ENCODE data around the gene IFNL2.
"Not testable (repeated sequence)": the region's sequence is repeated elsewhere in the genome, so short reads cannot be mapped to it uniquely, and the experiment has no call there.

IFNL2 gene

DNA sequence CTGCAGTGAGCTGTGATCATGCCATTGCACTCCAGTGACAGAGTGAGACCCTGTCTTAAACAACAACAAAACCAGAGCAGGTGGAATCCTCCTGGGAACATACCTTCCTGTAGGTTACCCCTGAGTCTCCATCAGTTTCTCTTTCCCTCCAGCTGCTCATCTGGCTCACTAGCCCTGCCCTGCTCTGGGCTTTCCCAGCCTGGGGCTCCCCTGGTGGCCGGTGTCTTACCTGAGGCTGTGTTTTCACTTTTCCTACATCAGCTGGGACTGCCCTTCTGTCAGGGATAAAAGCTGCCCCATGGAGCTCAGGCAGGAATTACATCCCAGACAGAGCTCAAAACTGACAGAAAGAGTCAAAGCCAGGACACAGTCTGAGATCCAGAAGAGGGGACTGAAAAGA is at the start of gene IFNL2:
Gene IFNL2, plus strand, starts transcription at position 312 of the 400 bp plus-strand sequence. CDS start 173 bp downstream, outside the sequence.
- DNase-seq (ENCODE audit: low read depth in 2 of 2) = not testable (repeated sequence)

DNA sequence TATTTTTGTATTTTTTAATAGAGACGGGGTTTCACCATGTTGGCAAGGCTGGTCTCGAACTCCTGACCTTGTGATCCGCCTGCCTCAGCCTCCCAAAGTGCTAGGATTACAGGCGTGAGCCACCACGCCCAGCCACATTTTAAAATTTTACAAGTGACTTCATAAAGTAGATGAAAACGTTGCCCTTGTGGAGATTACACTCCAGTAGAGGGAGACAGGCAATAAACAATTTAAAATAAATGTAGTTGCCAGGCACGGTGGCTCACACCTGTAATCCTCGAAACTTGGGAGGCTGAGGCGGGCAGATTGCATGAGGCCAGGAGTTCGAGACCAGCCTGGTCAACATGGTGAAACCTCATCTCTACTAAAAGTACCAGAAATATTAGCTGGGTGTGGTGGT is 49.1 kb upstream of the IFNL2 start:
- not testable (repeated sequence) for DNase-seq (ENCODE audit: low read depth in 2 of 2)

DNA sequence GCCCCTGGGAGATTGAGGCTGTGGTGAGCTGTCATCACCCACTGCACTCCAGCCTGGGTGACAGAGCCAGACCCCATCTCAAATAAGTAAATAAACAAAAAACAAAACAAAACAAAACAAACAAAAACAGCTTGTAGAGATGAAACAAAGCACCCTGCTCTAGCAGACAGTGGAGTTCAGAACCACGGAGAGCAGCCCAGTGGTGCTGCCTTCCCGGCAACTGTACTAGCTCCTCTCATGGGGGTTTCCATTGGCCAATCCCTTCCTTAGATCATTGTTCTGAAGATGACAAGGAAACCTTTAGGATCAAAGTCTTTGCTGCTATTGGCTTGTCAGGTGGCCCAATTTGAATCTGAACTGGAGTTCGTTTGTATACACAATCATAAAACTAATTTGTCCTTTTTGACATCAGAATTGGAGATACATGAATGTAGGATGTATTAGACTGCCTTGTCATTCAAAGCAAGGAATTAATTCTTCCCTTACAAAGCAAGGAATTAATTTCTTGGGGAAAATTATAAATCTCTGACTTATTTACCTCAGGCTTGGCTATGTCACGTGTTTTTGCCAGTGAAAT is 44.4 kb upstream of the IFNL2 start:
- no peak for DNase-seq (ENCODE audit: low read depth in 2 of 2)

DNA sequence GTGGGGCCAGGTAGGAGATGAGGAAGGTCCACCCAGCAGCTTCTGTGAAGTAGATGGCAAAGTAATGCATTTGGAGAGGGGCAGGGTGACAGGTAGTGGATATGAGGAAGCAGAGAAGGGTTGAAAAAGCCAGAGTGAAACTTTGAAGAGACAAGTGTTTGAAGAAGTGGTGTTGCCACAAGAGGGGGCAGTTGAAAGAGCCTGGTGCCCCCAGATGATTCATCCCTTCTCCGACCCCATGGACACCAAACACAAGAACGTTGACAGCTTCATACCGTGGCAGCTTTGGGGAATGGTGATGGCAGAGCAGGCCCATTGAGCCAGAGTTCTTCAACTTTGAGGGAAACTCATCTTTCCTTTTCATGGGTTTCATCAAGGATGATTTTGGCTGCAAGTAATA is 43.3 kb upstream of the IFNL2 start:
- no peak for DNase-seq (ENCODE audit: low read depth in 2 of 2)

DNA sequence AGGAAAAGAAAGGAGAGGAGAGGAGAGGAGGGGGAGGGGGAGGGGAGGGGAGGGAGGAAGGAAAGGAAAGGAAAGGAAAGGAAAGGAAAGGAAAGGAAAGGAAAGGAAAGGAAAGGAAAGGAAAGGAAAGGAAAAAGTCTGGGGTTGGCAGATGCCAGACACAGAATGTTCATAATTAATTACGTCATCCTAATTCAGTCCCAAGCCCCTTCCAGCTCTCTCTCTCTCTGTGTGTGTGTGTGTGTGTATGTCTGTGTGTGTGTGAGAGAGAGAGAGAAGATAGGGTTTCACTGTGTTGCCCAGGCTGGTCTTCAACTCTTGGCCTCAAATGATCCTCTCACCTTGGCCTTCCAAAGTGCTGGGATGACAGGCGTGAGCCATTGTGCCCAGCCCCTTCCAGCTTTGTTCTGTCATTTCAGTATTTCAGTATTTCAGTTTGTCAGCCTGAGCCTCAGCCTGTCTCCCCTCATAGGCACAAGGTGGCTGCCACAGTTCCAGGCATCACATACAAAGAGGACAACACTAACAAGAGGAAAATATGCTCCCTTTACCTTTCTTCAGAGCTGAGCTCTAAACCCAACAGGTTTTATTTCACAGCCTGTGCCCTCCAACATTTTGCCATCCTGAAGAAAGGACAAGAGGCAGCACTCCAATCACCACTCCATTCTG is 38.0 kb upstream of the IFNL2 start:
- DNase-seq (ENCODE audit: low read depth in 2 of 2) = no peak

GRCh38 chr19:39232708-39233107 is 35.5 kb upstream of the IFNL2 start:
- no peak for DNase-seq (ENCODE audit: low read depth in 2 of 2)

GRCh38 chr19:39236527-39236926 is 31.7 kb upstream of the IFNL2 start:
- DNase-seq (ENCODE audit: low read depth in 2 of 2) = no peak

GRCh38 chr19:39237200-39238184 is 30.7 kb upstream of the IFNL2 start:
- DNase-seq (ENCODE audit: low read depth in 2 of 2) = peak in 1 of 2 donors; percentile 38

- DNase-seq (ENCODE audit: low read depth in 2 of 2) = no peak
Observed at GRCh38 chr19:39238209-39238608, 30.0 kb upstream of the IFNL2 start.

GRCh38 chr19:39238944-39239343 is 29.3 kb upstream of the IFNL2 start:
- no peak for DNase-seq (ENCODE audit: low read depth in 2 of 2)

DNA sequence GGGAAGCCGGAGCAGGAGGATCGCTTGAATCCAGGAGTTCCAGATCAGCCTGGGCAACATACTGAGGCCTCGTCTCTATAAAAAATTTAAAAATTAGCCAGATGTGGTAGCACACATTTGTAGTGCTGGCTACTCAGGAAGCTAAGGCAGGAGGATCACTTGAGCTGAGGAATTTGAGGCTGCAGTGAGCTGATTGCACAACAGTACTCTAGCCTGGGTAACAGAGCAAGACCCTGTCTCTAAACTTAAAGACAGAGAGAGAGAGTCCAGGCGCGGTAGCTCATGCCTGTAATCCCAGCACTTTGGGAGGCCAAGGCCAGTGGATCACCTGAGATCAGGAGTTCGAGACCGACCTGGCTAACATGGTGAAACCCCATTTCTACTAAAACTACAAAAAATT is 27.8 kb upstream of the IFNL2 start:
- no peak for DNase-seq (ENCODE audit: low read depth in 2 of 2)

GRCh38 chr19:39243741-39244140 is 24.5 kb upstream of the IFNL2 start:
- DNase-seq (ENCODE audit: low read depth in 2 of 2) = not testable (repeated sequence)

DNA sequence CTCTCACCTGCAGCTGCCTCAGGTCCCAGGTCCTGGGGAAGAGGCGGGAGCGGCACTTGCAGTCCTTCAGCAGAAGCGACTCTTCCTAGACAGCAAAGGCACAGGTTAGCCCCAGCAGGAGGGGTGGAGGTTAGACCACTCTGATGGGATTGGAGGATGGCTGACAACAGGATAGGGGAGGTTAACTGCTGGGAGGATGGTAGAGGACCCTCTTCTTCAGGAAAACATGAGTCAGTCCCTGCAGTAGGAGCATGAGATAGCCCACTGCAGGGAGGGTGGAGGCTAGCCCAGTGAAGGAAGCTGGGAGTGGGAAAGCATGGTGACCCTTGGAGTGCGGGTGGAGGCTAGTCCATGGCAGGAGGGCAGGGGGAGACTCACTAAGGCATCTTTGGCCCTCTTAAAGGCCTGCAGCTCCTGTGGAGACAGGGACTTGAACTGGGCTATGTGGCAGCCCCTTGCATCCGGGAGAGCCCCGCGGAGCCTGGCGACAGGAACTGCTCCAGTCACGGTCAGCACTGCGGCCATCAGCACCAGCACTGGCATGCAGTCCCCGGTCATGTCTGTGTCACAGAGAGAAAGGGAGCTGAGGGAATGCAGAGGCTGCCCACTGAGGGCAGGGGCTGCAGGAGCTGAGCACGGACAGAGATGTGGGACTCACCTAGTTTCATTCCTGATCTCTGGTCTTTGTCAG is 23.6 kb upstream of the IFNL2 start, which contains the start of gene IFNL3:
Gene IFNL3, minus strand, starts transcription at position 597 of the 691 bp plus-strand sequence. Its CDS starts 39 bp downstream, at position 558.
- not testable (repeated sequence) for DNase-seq (ENCODE audit: low read depth in 2 of 2)

DNA sequence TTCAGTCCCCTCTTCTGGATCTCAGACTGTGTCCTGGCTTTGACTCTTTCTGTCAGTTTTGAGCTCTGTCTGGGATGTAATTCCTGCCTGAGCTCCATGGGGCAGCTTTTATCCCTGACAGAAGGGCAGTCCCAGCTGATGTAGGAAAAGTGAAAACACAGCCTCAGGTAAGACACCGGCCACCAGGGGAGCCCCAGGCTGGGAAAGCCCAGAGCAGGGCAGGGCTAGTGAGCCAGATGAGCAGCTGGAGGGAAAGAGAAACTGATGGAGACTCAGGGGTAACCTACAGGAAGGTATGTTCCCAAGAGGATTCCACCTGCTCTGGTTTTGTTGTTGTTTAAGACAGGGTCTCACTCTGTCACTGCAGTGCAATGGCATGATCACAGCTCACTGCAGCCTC is 23.0 kb upstream of the IFNL2 start:
- not testable (repeated sequence) for DNase-seq (ENCODE audit: low read depth in 2 of 2)

GRCh38 chr19:39246951-39247669 is 21.1 kb upstream of the IFNL2 start:
- peak in 1 of 2 donors; percentile 26 for DNase-seq (ENCODE audit: low read depth in 2 of 2)

DNA sequence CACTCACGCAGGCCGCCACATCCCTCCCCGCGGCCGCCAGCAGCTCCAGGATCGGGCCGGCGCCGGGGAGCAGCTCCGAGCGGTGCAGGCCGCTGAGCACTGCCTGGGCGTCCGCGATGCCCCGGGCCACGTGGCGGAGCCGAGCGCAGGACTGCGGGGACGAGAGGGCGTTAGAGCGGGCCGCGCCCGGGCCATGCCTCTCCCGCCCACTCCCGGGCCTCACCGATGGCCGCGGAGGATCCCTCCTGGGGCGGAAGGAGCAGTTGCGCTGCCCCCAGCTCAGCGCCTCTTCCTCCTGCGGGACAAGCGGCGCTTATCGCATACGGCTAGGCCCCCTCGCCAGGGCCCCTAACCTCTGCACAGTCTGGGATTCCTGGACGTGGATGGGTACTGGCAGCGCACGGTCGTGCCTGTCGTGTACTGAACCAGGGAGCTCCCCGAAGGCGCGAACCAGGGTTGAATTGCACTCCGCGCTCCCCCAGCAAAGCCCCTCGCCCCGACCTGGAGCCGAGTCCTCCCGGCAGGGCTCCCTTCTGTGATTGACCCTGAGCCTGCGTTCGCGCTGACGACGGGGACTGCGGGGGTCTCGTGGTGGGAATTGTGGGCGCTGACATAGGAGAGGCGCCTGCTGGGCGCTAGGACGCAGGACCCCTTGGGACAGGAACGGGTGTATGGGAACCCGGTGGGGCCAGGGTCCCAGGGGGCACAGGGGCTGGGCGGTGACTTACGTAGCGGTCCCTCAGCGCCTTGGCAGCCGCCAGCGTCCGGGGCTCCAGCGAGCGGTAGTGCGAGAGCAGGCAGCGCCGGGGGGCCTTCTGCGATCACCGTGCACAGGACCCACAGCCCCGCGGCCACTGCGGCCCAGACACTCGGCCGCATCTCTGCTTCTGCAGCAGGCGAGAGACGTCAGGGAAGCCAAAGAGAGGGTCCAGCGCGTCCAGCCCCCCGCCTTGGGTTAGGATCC is 20.2 kb upstream of the IFNL2 start:
- DNase-seq (ENCODE audit: low read depth in 2 of 2) = no peak

GRCh38 chr19:39248806-39249205 is 19.4 kb upstream of the IFNL2 start, which contains the start of gene IFNL4:
Gene IFNL4, minus strand, starts transcription at chr19:39248856.
- DNase-seq (ENCODE audit: low read depth in 2 of 2) = no peak

- DNase-seq (ENCODE audit: low read depth in 2 of 2) = no peak
Observed at GRCh38 chr19:39251081-39251480, 17.1 kb upstream of the IFNL2 start.

DNA sequence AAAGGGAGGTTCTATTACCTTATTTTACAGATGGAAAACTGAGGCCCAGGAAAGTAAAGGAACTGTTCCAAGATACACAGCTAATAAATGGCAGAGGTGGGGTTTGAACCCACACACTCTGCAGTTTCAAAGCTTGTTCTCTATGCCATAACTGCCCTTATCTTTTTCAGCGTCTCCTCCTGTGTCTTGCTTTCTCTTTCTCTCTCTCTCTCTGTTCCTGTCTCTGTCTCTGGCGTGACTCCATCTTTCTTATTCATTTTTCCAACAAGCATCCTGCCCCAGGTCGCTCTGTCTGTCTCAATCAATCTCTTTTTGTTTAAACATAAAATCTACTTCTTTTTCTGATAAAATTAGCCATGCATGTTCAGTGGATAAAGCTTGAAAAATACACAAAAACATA is 16.4 kb upstream of the IFNL2 start:
- DNase-seq (ENCODE audit: low read depth in 2 of 2) = no peak

DNA sequence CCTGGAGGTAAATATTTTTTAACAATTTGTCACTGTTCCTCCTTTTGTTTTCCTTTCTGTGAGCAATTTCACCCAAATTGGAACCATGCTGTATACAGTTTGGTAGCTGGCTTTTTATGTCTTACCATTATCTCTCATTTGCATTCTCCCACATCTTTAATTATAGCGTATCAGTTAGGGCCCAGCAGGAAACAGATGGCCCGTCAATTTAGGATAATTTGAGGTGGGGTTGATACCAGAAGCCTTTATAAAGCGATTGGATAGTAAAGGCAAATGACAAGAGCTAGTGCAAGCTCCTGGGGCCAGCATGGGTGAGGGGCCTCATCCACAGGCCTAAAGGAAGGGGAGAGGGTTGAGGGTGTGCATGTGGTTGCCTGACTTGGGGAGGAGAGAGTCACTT is 15.7 kb upstream of the IFNL2 start:
- no peak for DNase-seq (ENCODE audit: low read depth in 2 of 2)

Data from stimulated activated CD4-positive, alpha-beta T cell treated with anti-CD3 and anti-CD28 coated beads, Interleukin-1b, Interleukin-23, amount 100 ng/mL, for 4 hours (primary cell).